Esophagus (tissue), 2 donors: Measurements from ENCODE around the gene PCDHGA3. TPM values are rescaled to one million over a fixed set of nuclear protein-coding genes. Genes with fewer than 3 reads are reported as not detected.
A peak's percentile ranks its signal among the peaks of the same experiment; 100 is the strongest.

Experiments
- H3K27ac ChIP-seq, 2 donors: one replicate each; pipeline ENCODE4 v1.5.1; 2013; ENCODE audit warnings: low read depth in 2 of 2, mild to moderate bottlenecking in 2 of 2, inconsistent platforms in 1 of 2, low read length in 1 of 2, moderate library complexity in 1 of 2
- H3K27me3 ChIP-seq, 2 donors: one replicate each; pipeline ENCODE4 v1.6.1; 2013; ENCODE audit warnings: low read length in 2 of 2, control low read depth in 1 of 2, mild to moderate bottlenecking in 1 of 2; ENCODE audit not compliant: insufficient read depth in 2 of 2, control insufficient read depth in 1 of 2
- H3K36me3 ChIP-seq, 2 donors: one replicate each; pipeline ENCODE4 v1.6.1; 2013; ENCODE audit warnings: low read length in 1 of 2; ENCODE audit not compliant: control insufficient read depth in 2 of 2, insufficient read depth in 2 of 2
- H3K4me1 ChIP-seq, 2 donors: one replicate each; pipeline ENCODE4 v1.6.1; 2013; ENCODE audit warnings: low read length in 1 of 2; ENCODE audit not compliant: control insufficient read depth in 2 of 2, insufficient read depth in 2 of 2
- H3K4me3 ChIP-seq, 2 donors: one replicate each; pipeline ENCODE4 v1.5.1; 2013; ENCODE audit warnings: low read length in 2 of 2, mild to moderate bottlenecking in 2 of 2, low read depth in 1 of 2, moderate library complexity in 1 of 2
- H3K9me3 ChIP-seq, 2 donors: one replicate each; pipeline ENCODE4 v1.6.1; 2013; ENCODE audit warnings: mild to moderate bottlenecking in 2 of 2, low read depth in 1 of 2, low read length in 1 of 2, moderate library complexity in 1 of 2; ENCODE audit not compliant: control insufficient read depth in 2 of 2, insufficient read depth in 1 of 2
- WGBS, 2 donors: extraction: QIAGEN DNeasy Blood & Tissue Kit; methylation state at CpG; one replicate each; pipeline ENCODE4 v1.1.7; 2013; 5-methylcytosine and 5-hydroxymethylcytosine counted together
- polyA plus RNA-seq, 2 donors: library from polyadenylated mRNA; stranded (reverse); fragments of 200-250 nt; gene quantifications; one replicate each; pipeline ENCODE4 v1.2.3, GENCODE V29; 2013
- donor health status: healthy with polysubstance abuse.
- donor health status: Bipolar disorder and iron deficiency.

Gene PCDHGA3
- polyA plus RNA-seq, 2 donors = 0.08 to 0.12 TPM

- 36 to 45% methylated on average over 15 of the region's 15 CpGs for WGBS, 2 donors
- no peaks in the 10 kb centered on the region for H3K36me3 ChIP-seq
- H3K4me1 ChIP-seq = peaks cover 0 to 4% of the 10 kb centered on the region in 2 donors
- no peak overlapping the region for H3K4me3 ChIP-seq
- no peak overlapping the region for H3K27ac ChIP-seq
- H3K9me3 ChIP-seq = peaks cover 38 to 59% of the 10 kb centered on the region in 2 donors
- H3K27me3 ChIP-seq = peaks cover 0 to 5% of the 10 kb centered on the region in 2 donors
These were observed 17.1 kb downstream of the PCDHGA3 start for GRCh38 chr5:141360685-141361084.

GRCh38 chr5:141362719-141363118, 19.1 kb downstream of the PCDHGA3 start:
- Histone ChIP-seq H3K9me3 (peaks cover 38 to 51% of the 10 kb centered on the region in 2 donors), H3K27ac (no peak overlapping the region), H3K4me3 (no peak overlapping the region), H3K36me3 (no peaks in the 10 kb centered on the region), H3K4me1 (peaks cover 0 to 4% of the 10 kb centered on the region in 2 donors), H3K27me3 (peaks cover 0 to 5% of the 10 kb centered on the region in 2 donors)

GRCh38 chr5:141363952-141364660, 20.5 kb downstream of the PCDHGA3 start, which contains the start of gene PCDHGA5:
Gene PCDHGA5 (plus strand): TSS chr5:141364162. CDS start chr5:141364331, 169 bp downstream.
- Histone ChIP-seq H3K4me1 (peaks cover 0 to 4% of the 10 kb centered on the region in 2 donors), H3K27me3 (peaks cover 0 to 5% of the 10 kb centered on the region in 2 donors), H3K36me3 (no peaks in the 10 kb centered on the region), H3K4me3 (peak within 1 kb of the TSS in 1 of 2 donors; percentile 19), H3K9me3 (peaks cover 38 to 48% of the 10 kb centered on the region in 2 donors), H3K27ac (no peak within 1 kb of the TSS)
- 21 to 22% methylated on average over 34 of the region's 34 CpGs for WGBS, 2 donors

GRCh38 chr5:141366016-141366896, 22.6 kb downstream of the PCDHGA3 start:
- Histone ChIP-seq H3K4me1 (peaks cover 0 to 4% of the 10 kb centered on the region in 2 donors), H3K4me3 (no peak overlapping the region), H3K9me3 (peaks cover 38 to 47% of the 10 kb centered on the region in 2 donors), H3K27me3 (peaks cover 0 to 7% of the 10 kb centered on the region in 2 donors), H3K27ac (no peak overlapping the region), H3K36me3 (no peaks in the 10 kb centered on the region)
- WGBS, 2 donors = 35 to 43% methylated on average over 45 to 46 of the region's 46 CpGs

- Histone ChIP-seq H3K9me3 (peaks cover 42 to 56% of the 10 kb centered on the region in 2 donors), H3K27me3 (peaks cover 0 to 8% of the 10 kb centered on the region in 2 donors), H3K4me3 (peak within 1 kb of the TSS; percentile 11 to 16), H3K4me1 (peaks cover 3% of the 10 kb centered on the region in 2 donors), H3K27ac (no peak within 1 kb of the TSS), H3K36me3 (no peaks in the 10 kb centered on the region)
- WGBS, 2 donors = 22% methylated on average over 32 of the region's 32 CpGs
These were observed 26.6 kb downstream of the PCDHGA3 start, which contains the start of gene PCDHGB3 for GRCh38 chr5:141369994-141370848. Gene PCDHGB3 (plus strand): TSS chr5:141370242. CDS start chr5:141370395, 153 bp downstream.

- Histone ChIP-seq H3K27me3 (peaks cover 0 to 8% of the 10 kb centered on the region in 2 donors), H3K4me3 (no peak overlapping the region), H3K27ac (no peak overlapping the region), H3K4me1 (peaks cover 3% of the 10 kb centered on the region in 2 donors), H3K9me3 (peaks cover 42 to 55% of the 10 kb centered on the region in 2 donors), H3K36me3 (no peaks in the 10 kb centered on the region)
- 38 to 41% methylated on average over 69 of the region's 69 CpGs for WGBS, 2 donors
These were observed 28.2 kb downstream of the PCDHGA3 start for GRCh38 chr5:141371572-141372475.

GRCh38 chr5:141373673-141374317, 30.2 kb downstream of the PCDHGA3 start, which contains the start of gene PCDHGA6:
Gene PCDHGA6 (plus strand): TSS chr5:141373891. CDS start chr5:141374084, 193 bp downstream.
- H3K36me3 ChIP-seq = no peaks in the 10 kb centered on the region
- peaks cover 42 to 62% of the 10 kb centered on the region in 2 donors for H3K9me3 ChIP-seq
- H3K4me3 ChIP-seq = no peak within 1 kb of the TSS
- H3K27me3 ChIP-seq = peaks cover 0 to 8% of the 10 kb centered on the region in 2 donors
- H3K4me1 ChIP-seq = peaks cover 3% of the 10 kb centered on the region in 2 donors
- H3K27ac ChIP-seq = no peak within 1 kb of the TSS
- WGBS, 2 donors = 19 to 25% methylated on average over 27 of the region's 27 CpGs

- H3K9me3 ChIP-seq = peaks cover 42 to 62% of the 10 kb centered on the region in 2 donors
- no peak overlapping the region for H3K4me3 ChIP-seq
- no peak overlapping the region for H3K27ac ChIP-seq
- H3K27me3 ChIP-seq = peaks cover 0 to 8% of the 10 kb centered on the region in 2 donors
- peaks cover 3% of the 10 kb centered on the region in 2 donors for H3K4me1 ChIP-seq
- 58 to 62% methylated on average over 14 of the region's 14 CpGs for WGBS, 2 donors
- no peaks in the 10 kb centered on the region for H3K36me3 ChIP-seq
These were observed 31.0 kb downstream of the PCDHGA3 start for GRCh38 chr5:141374627-141375026.
